ENCODE results near the gene DUS2.

GRCh38 chr16:68090130-68090529 is 67.0 kb downstream of the DUS2 start:
- TF ChIP-seq CTCF (IDR thresholded peaks at IDR 0.05) (no peak), POLR2A (IDR thresholded peaks at IDR 0.05; ENCODE audit: low read depth) (no peak)

Measured in esophagus muscularis mucosa (tissue), 3 donors.